Activated CD4-positive, alpha-beta memory T cell treated with anti-CD3 and anti-CD28 coated beads for 36 hours (primary cell): Measurements from ENCODE around the gene HYAL3. TPM values are rescaled to one million over a fixed set of nuclear protein-coding genes. Genes with fewer than 3 reads are reported as not detected.
A peak's percentile ranks its signal among the peaks of the same experiment; 100 is the strongest.
"Not testable (repeated sequence)": the region's sequence is repeated elsewhere in the genome, so short reads cannot be mapped to it uniquely, and the experiment has no call there.

Source experiments
- CTCF ChIA-PET: fragments of 350-600 bp; sonication (Branson Sonifier 250); formaldehyde crosslinking; loops from one replicate; lab custom pipeline; 2021; ENCODE audit warnings: antibody characterized with exemption, inconsistent platforms; lab: Charles Lee
- POLR2A ChIA-PET: fragments of 350-600 bp; sonication (Branson Sonifier 250); formaldehyde crosslinking; loops from one replicate; lab custom pipeline; 2021; ENCODE audit warnings: antibody characterized with exemption; lab: Charles Lee
- DNase-seq: peaks from one replicate; pipeline ENCODE4 v3.0.0-alpha.2; 2020
- H3K27ac Mint-ChIP-seq: one replicate; pipeline ENCODE4 v1.8.0; 2021; ENCODE audit warnings: mixed read lengths
- H3K27me3 Mint-ChIP-seq: one replicate; pipeline ENCODE4 v1.8.0; 2021; ENCODE audit warnings: mixed read lengths
- H3K36me3 Mint-ChIP-seq: one replicate; pipeline ENCODE4 v1.8.0; 2021; ENCODE audit warnings: mixed read lengths
- H3K4me1 Mint-ChIP-seq: one replicate; pipeline ENCODE4 v1.8.0; 2021; ENCODE audit warnings: low read depth, mixed read lengths
- H3K4me3 Mint-ChIP-seq: one replicate; pipeline ENCODE4 v1.8.0; 2021; ENCODE audit warnings: mild to moderate bottlenecking, mixed read lengths
- H3K9me3 Mint-ChIP-seq: one replicate; pipeline ENCODE4 v1.8.0; 2021; ENCODE audit warnings: mixed read lengths
- intact Hi-C: fragments of 100-400 bp; cut with micrococcal nuclease; formaldehyde crosslinking; loops from one replicate; pipeline ENCODE4 v1.15.1; 2023
- total RNA-seq, 2 experiments: library from RNA; stranded (reverse); gene quantifications; one replicate each; pipeline ENCODE4 v1.2.3, GENCODE V29; 2021

The HYAL3 gene
- total RNA-seq, 2 experiments from 2014 or later = 2.5 to 4.0 TPM

DNA sequence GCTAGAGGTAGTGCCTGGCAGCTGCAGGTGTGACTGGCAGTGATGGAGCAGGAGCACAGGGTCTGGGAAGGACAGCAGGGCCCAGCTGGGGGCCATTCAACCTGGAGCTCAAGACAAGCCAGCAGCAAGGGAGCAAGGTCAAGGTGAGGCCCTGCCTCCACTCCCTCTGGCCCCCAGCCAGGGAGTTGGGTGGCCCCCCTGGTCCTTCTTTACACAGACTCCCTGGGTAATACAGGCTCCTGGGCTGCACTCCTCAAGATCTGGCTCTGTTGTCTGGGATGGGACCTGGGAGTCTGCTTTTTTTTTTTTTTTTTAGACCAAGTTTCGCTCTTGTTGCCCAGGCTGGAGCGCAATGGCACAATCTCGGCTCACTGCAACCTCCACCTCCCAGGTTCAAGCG lies 48.7 kb downstream of the HYAL3 start:
- peaks cover 23% of the 10 kb centered on the region for H3K36me3 Mint-ChIP-seq
- H3K4me1 Mint-ChIP-seq = peaks cover 51% of the 10 kb centered on the region
- intact Hi-C loops = no loop called here
- ChIA-PET POLR2A (interaction anchor here (0.6 to 1.8 kb wide), 3 partner anchors 12 to 22 kb away, joined by 3 to 4 read pairs (median 4); partner anchors contain the start of gene GNAI2), CTCF (interaction anchor here (1.2 to 6.4 kb wide), 6 partner anchors 8 to 58 kb away, joined by 3 to 102 read pairs (median 12); no protein-coding TSS in a partner anchor)
- DNase-seq = no peak
- H3K9me3 Mint-ChIP-seq = no peaks in the 10 kb centered on the region
- peak overlapping the region; percentile 59 for H3K27ac Mint-ChIP-seq
- no peak overlapping the region for H3K4me3 Mint-ChIP-seq
- H3K27me3 Mint-ChIP-seq = no peaks in the 10 kb centered on the region

DNA sequence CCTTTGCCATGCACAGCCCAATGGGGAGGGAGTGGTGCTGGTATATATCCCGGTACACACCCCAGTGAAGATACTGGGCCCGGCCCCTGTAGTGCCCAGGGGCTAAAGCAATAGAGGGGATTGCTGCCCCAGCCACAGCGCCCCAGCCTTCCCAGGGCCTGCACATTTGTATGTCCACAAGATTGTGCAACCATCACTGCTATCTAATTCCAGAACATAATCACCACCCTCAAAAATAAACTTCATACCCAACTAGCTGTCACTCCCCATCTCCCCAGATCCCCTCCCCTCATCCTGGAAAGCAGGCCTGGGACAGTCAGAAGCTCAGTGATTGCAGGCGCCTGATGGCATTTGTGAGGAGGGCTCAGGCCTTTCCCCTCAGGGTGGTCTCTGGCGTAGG lies 49.7 kb downstream of the HYAL3 start:
- no peak for DNase-seq
- H3K4me1 Mint-ChIP-seq = peaks cover 60% of the 10 kb centered on the region
- peaks cover 23% of the 10 kb centered on the region for H3K36me3 Mint-ChIP-seq
- CTCF ChIA-PET = interaction anchor here (3.8 to 6.4 kb wide), 3 partner anchors 9 to 55 kb away, joined by 18 to 102 read pairs (median 29); no protein-coding TSS in a partner anchor
- POLR2A ChIA-PET = interaction anchor here (0.5 to 1.0 kb wide), 2 partner anchors 12 to 31 kb away, joined by 3 to 5 read pairs; no protein-coding TSS in a partner anchor
- H3K27me3 Mint-ChIP-seq = no peaks in the 10 kb centered on the region
- H3K4me3 Mint-ChIP-seq = no peak overlapping the region
- H3K9me3 Mint-ChIP-seq = no peaks in the 10 kb centered on the region
- H3K27ac Mint-ChIP-seq = peak overlapping the region; percentile 59
- intact Hi-C loops = no loop called here

DNA sequence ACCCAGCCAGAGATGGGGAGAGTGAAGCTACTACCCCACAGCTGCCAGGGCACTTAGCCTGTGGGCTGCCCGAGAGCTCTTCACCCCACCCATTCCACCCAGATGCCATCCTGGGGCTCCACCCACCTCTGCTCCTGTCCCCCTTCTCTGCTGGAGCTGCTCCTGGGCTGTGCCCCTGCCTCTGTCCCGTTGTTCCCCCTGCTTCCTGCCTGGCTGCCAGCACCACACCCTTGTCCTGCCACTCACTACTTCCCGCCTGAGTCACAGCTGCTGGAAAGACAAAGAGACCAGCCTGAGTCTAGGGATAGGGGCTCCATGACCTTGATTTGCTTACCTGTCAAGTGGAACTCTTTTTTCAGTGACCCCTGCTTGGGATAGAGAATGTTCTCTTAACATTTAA lies 50.8 kb downstream of the HYAL3 start:
- peak overlapping the region; percentile 91 for H3K27ac Mint-ChIP-seq
- H3K27me3 Mint-ChIP-seq = no peaks in the 10 kb centered on the region
- peaks cover 68% of the 10 kb centered on the region for H3K4me1 Mint-ChIP-seq
- no peak for DNase-seq
- peaks cover 17% of the 10 kb centered on the region for H3K36me3 Mint-ChIP-seq
- POLR2A ChIA-PET = interaction anchor here (0.8 to 1.1 kb wide), 3 partner anchors 13 to 51 kb away, joined by 3 to 4 read pairs (median 3); partner anchors contain the start of genes GNAI2, HYAL3 and NAA80
- CTCF ChIA-PET = interaction anchor here (2.2 to 9.5 kb wide), 3 partner anchors 10 to 27 kb away, joined by 14 to 307 read pairs (median 102); partner anchors contain the start of gene GNAI2
- no peaks in the 10 kb centered on the region for H3K9me3 Mint-ChIP-seq
- intact Hi-C loops = no loop called here
- H3K4me3 Mint-ChIP-seq = peak overlapping the region; percentile 23

DNA sequence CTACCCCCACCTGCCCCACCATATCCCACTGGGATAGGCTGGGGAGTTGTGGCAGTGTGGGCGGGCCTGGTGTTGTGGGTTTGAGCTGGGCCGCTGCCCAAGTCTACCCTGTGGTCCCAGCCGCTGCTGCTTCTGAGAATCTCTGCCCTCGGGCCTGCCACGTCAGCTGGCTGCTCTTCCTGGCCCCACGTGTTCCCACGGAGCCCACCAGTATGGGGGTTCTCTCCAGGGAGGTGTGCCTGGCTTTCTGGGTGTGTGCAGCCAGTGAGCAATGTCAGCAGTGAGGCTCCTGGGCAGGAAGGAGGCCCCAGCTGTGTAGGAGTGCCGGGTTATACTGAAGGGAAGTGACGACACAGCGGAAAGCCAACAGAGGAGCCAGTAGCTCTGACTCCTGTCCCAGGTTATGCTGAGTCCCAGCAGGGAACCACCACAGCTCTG lies 52.7 kb downstream of the HYAL3 start:
- ChIA-PET POLR2A (interaction anchor here (0.5 to 1.7 kb wide), 11 partner anchors 9 to 306 kb away, joined by 3 to 18 read pairs (median 6); partner anchors contain the start of genes GNAI2, HYAL3, IFRD2 and NAA80), CTCF (interaction anchor here (0.5 to 9.5 kb wide), 32 partner anchors 12 to 901 kb away, joined by 3 to 307 read pairs (median 6); partner anchors contain the start of genes GNAI2, GNAT1, HYAL3 and IFRD2)
- H3K36me3 Mint-ChIP-seq = peaks cover 18% of the 10 kb centered on the region
- no peaks in the 10 kb centered on the region for H3K27me3 Mint-ChIP-seq
- intact Hi-C loops = loop anchor here (1.0 kb wide), 6 partner anchors 8 to 53 kb away; partner anchors contain the start of genes HYAL3, IFRD2 and NAA80
- H3K9me3 Mint-ChIP-seq = no peaks in the 10 kb centered on the region
- peak overlapping the region; percentile 77 for H3K4me3 Mint-ChIP-seq
- DNase-seq = peak; percentile 94
- H3K27ac Mint-ChIP-seq = peak overlapping the region; percentile 96
- H3K4me1 Mint-ChIP-seq = peaks cover 82% of the 10 kb centered on the region

DNA sequence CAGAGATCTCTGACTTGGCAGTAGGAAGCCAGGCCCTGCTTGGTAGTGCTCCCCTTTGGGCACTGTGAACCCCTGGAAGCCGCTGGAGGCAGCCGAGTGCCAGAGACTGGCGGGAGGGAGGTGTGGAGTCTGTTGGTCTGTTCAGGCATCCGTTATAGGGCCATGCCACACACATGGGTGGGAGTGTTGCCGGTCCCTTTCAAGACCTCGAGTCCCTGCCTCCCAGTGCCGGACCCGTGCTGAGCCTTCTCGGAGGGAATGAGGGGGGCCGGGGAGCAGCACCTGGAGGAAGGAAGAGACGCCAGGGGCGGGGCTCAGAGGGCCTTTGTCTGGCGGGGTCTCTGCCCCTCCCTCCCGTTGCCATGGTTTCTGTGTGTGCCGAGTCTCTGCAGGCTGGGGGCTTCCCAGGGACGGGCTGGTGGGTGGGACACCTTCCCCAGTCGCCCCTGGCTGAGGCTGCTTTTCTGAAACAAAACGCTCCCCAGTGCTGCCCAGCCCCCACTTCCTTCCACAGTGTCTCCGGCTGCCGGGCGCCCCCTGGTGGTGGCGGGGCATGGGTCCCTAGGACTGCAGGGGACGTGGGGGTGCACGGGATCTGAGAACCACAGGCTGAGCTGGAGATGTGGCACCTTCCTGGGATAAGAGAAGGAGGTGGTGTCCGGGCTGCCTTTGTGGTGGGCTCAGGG lies 53.2 kb downstream of the HYAL3 start:
- peak; percentile 96 for DNase-seq
- Mint-ChIP-seq H3K36me3 (peaks cover 15% of the 10 kb centered on the region), H3K4me1 (peaks cover 82% of the 10 kb centered on the region), H3K4me3 (peak overlapping the region; percentile 77), H3K27me3 (no peaks in the 10 kb centered on the region), H3K27ac (peak overlapping the region; percentile 96), H3K9me3 (no peaks in the 10 kb centered on the region)
- ChIA-PET CTCF (interaction anchor here (0.6 to 9.5 kb wide), 26 partner anchors 12 to 156 kb away, joined by 3 to 307 read pairs (median 7); partner anchors contain the start of genes GNAI2, GNAT1, HYAL3 and IFRD2), POLR2A (interaction anchor here (0.8 to 1.7 kb wide), 10 partner anchors 8 to 305 kb away, joined by 3 to 18 read pairs (median 6); partner anchors contain the start of genes GNAI2, HYAL3, IFRD2 and NAA80)
- intact Hi-C loops = loop anchor here (1.0 kb wide), 6 partner anchors 8 to 53 kb away; partner anchors contain the start of genes HYAL3, IFRD2 and NAA80

DNA sequence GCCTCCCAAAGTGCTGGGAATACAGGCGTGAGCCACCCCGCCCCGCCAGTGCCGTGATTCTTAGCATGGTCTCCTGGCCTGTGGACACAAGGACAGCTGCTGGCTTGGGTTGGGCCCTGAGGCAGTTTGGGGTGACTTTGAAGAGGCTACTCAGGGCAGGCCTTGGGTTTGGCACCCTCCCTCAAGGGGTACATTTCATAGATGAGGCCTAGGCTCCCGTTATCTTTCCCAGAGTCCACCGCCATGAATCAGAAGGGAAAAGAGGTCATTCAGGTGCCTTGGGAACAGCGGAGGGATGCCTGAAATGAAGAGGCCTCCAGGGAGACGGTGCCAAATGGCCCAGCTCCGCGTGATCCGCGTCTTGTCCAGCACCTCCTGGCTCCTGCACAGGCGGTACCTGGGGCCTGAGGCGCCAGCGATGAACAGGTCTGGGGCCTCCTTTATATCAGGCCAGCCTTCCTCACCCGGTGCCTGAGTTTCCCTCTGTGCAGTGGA lies 53.9 kb downstream of the HYAL3 start:
- intact Hi-C loops = no loop called here
- DNase-seq = no peak
- no peaks in the 10 kb centered on the region for H3K9me3 Mint-ChIP-seq
- peak overlapping the region; percentile 96 for H3K27ac Mint-ChIP-seq
- H3K27me3 Mint-ChIP-seq = no peaks in the 10 kb centered on the region
- H3K4me3 Mint-ChIP-seq = peak overlapping the region; percentile 77
- peaks cover 14% of the 10 kb centered on the region for H3K36me3 Mint-ChIP-seq
- ChIA-PET POLR2A (no interaction called here), CTCF (interaction anchor here (5.6 to 9.5 kb wide), 2 partner anchors 14 to 51 kb away, joined by 24 to 307 read pairs; partner anchors contain the start of gene GNAI2)
- peaks cover 81% of the 10 kb centered on the region for H3K4me1 Mint-ChIP-seq

DNA sequence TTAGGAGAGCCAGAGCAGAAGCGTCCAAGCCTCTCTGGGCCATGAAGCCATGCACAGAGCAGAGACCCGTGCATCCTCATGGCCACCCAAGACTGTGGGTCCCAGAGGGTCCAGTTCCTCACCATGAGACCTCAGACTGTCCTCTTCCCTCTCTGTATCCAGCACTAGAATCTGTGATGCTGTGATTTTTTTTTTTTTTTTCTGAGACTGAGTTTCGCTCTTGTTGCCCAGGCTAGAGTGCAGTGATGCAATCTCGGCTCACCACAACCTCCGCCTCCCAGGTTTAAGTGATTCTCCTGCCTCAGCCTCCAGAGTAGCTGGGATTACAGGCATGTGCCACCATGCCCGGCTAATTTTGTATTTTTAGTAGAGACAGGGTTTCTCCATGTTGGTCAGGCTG lies 54.4 kb downstream of the HYAL3 start:
- H3K4me3 Mint-ChIP-seq, POLR2A ChIA-PET, intact Hi-C loops, H3K9me3 Mint-ChIP-seq, H3K27me3 Mint-ChIP-seq, DNase-seq: not testable (repeated sequence)
- H3K4me1 Mint-ChIP-seq = peaks cover 81% of the 10 kb centered on the region
- peaks cover 11% of the 10 kb centered on the region for H3K36me3 Mint-ChIP-seq
- peak overlapping the region; percentile 96 for H3K27ac Mint-ChIP-seq
- CTCF ChIA-PET = interaction anchor here (5.6 to 9.5 kb wide), 2 partner anchors 13 to 50 kb away, joined by 24 to 307 read pairs; partner anchors contain the start of gene GNAI2

DNA sequence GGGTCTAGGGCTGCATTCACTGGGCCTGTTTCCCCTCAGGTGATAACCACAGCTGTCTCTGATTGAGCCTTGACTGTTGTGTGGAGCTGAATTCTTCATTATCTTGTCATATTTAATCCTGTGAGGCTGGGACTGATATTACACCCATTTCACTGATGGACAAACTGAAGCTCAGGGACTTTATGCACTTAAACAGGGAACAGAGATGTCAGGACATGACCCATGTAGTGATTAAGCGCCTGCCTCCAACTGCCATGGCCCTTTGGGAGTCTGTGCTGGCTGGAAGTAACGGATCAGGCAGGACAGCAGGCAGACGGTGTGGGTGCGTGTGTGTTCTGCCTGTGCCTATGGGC lies 55.7 kb downstream of the HYAL3 start:
- H3K4me3 Mint-ChIP-seq = no peak overlapping the region
- DNase-seq = no peak
- H3K4me1 Mint-ChIP-seq = peaks cover 82% of the 10 kb centered on the region

DNA sequence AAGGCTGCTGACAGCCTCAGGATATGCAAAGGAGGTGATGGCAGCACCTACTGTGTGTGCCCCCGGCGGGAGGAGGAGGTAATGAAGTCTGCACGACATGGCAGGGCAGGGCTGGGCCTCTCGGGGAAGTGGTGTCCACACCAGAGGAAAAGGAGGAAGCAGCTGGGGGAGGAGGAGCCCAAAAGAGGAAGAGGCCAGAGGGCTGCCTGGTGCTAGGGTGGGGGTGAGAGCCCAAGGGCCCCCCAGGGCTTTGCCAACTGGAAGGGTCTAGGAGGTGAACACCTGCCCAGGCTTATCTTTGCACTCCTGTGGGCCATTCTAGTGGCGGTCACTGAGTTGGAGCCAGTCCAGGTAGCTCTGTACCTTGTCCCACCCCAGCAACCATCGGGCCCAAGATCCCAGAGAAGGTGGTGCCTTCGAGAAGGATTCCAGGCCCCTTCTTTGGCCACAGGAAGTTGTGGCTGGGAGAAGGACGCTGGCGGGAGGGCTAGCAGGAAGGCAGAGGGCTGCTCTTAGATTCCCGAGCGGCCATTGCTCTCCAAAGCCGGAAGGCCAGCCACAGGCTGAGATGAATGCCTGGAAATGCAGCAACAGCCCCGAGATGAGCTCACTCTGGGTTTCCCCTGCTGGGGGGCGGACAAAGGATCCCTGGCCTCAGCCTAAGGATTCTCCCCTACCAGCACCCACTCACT lies 56.2 kb downstream of the HYAL3 start:
- ChIA-PET POLR2A (interaction anchor here (1.0 to 2.6 kb wide), 4 partner anchors 9 to 94 kb away, joined by 3 to 8 read pairs (median 4); no protein-coding TSS in a partner anchor), CTCF (interaction anchor here (0.7 to 9.5 kb wide), 6 partner anchors 11 to 81 kb away, joined by 3 to 307 read pairs (median 8); partner anchors contain the start of gene GNAI2)
- DNase-seq = peak; percentile 77
- H3K27me3 Mint-ChIP-seq = no peaks in the 10 kb centered on the region
- peaks cover 10% of the 10 kb centered on the region for H3K36me3 Mint-ChIP-seq
- peak overlapping the region; percentile 96 for H3K27ac Mint-ChIP-seq
- peak overlapping the region; percentile 69 for H3K4me3 Mint-ChIP-seq
- H3K9me3 Mint-ChIP-seq = no peaks in the 10 kb centered on the region
- intact Hi-C loops = no loop called here
- peaks cover 82% of the 10 kb centered on the region for H3K4me1 Mint-ChIP-seq

More for the DNA sequence above, 55.7 kb downstream of the HYAL3 start:
- peak overlapping the region; percentile 96 for H3K27ac Mint-ChIP-seq
- no peaks in the 10 kb centered on the region for H3K27me3 Mint-ChIP-seq
- intact Hi-C loops = no loop called here
- H3K9me3 Mint-ChIP-seq = no peaks in the 10 kb centered on the region
- ChIA-PET POLR2A (interaction anchor here (1.0 to 1.3 kb wide), 3 partner anchors 8 to 94 kb away, joined by 3 to 5 read pairs (median 4); no protein-coding TSS in a partner anchor), CTCF (interaction anchor here (0.7 to 9.5 kb wide), 5 partner anchors 12 to 49 kb away, joined by 3 to 307 read pairs (median 12); partner anchors contain the start of gene GNAI2)
- H3K36me3 Mint-ChIP-seq = peaks cover 10% of the 10 kb centered on the region
